Inferior parietal cortex (tissue), 1 donor: ENCODE data around the gene ZBTB7A.
A peak's percentile ranks its signal among the peaks of the same experiment; 100 is the strongest.

Source experiments
- DNase-seq: peaks from one replicate; pipeline ENCODE4 v3.0.0-alpha.2; 2016; ENCODE audit errors: extremely low spot score

Gene ZBTB7A

DNA sequence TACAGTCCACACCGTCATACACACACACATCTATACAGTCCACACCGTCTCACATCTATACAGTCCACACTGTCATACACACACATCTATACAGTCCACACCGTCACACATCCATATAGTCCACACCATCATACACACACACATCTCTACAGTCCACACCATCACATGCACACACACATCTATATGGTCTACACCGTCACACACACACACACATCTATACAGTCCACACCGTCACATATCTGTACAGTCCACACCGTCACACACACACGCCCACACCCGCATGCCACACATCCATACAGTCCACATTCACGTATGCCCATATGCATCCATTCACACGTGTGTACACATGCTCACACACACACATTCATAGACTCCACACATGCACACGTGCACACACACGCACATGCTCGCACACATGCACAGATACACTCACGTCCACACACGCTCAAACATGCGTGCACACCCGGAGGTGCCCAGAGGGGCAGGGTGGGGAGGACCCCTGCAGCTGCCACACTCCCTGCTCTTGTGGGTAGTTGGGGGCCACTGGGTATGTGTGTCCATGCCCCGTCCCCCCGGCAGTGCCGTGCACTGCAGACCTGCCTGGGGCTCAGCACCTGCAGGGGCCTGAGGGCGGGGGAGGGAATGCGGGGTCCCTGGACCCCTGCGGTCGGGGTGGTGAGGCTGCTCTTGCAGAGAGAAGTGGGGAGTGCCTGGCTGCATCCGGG is 30.0 kb downstream of the ZBTB7A start:
- no peak for DNase-seq

DNA sequence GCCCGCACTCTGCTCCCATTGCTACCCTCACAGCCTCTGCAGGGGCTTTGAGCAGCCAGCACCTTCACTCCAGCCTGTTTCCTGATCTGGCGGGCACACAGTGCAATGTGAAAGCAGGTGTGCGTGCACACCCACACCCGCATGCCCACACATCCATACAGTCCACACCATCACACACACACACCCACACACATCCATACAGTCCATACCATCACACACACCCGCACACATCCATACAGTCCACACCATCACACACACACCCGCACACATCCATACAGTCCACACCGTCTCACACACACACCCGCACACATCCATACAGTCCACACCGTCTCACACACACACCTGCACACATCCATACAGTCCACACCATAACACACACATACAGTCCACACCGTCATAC is 31.1 kb downstream of the ZBTB7A start:
- no peak for DNase-seq

DNA sequence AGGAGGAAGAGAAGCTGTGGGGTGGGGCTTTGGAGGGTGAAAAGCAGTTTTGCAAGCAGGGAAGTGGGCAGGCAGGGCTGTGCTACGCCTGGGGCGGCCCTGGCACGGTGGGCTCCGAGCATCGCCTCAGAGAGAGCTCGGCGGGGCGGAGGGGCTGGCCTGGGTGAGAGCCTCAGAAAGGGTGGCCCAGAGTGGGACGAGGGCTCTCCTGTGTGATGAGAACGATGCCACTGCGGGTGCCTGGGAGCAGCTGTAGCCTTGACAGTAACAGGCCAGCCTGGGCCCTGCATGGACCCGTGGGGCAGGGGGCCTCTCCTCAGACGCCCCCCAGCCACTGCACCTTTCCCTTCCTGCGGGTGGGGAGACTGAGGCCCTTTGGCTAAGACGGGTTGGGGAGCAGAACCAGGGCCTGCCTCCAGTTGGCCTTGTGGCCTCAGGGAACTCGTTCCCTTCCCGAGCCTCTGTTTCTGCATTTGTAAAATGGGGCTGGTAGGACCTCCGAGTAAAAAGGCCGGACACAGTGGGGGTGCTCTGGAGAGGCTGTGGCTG is 31.6 kb downstream of the ZBTB7A start:
- DNase-seq = no peak

DNA sequence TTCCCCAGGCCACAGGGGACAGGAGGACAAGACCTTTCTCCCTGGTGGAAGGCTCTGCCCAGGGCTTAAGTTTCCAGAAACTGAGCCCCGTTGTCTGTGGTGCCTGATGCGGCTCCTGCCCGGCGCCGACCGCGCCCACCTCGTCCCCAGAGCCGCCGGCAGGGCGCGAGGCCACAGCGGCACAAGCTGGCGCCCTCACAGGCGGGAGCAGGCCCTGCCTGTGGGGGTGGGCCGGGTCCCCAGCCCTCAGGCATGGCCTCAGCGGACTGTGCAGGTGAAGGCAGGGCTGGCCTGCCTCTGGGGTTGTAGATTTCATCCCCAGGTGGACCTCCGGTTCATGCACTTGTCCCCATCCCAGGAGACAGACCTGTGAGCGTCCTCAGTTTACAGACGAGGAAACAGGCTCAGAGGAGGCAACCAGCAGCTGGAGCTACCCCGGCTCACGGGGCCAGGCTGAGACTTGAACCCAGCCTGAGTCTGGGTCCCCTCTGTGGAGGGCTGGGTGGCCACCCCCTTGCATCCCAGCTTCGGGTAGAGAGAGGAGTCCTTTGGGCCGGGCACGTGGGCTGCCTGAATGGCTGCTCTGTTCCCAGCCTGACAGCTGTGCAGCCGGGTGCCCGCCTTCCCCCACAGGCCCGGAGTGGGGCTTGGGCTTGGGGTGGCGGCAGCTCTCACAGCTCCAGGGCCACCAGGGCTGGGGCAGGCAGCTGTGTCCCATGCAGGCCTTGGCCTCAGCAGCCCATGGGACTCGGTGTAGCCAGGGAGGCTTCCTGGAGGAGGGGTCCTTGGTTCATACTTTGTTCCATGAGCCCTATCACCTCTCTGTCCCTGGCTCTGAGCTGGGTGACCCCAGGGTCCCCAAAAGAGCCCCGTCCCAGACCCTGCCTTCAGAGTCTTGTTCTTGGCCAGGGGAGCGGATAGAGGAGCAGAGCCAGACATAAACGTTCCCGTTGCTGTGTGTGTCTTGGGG is 32.4 kb downstream of the ZBTB7A start:
- peak; percentile 67 for DNase-seq

DNA sequence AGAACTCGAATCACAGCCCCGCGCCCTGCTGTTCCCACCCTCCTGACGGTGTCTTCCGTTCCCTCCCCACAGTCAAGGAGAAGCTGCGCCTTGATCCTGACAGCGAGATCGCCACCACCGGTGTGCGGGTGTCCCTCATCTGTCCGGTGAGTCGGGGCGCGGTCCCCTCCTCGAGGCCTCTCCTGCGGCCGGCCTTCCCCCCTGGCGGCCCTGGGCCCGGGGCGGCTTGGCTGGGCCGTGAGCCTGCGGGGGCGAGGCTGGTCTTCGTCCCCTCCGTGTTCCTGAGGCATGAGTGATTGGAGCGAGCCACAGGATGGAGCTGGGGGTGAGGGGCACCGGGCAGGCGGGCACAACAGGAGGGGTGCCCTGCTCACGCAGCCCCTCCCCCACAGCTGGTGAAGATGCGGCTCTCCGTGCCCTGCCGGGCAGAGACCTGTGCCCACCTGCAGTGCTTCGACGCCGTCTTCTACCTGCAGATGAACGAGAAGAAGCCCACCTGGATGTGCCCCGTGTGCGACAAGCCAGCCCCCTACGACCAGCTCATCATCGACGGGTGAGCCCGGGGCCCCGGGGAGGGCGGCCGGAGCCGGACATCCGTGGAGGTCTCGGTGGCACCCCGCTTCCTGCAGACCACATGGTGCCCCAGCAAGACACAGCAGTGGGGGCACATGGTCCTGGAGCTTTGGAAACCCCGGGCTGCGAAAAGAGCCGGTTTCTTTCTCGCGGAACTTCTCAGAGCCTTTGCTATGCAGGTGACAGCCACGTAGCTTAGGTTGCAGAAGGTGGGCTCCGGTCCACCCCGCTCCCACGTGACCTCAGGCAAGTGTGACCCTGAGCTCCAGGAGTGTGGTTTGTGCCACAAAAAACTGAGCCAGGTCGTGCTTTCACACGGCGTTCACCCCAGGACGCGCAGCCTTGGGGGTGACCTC is 33.4 kb downstream of the ZBTB7A start:
- DNase-seq = no peak

DNA sequence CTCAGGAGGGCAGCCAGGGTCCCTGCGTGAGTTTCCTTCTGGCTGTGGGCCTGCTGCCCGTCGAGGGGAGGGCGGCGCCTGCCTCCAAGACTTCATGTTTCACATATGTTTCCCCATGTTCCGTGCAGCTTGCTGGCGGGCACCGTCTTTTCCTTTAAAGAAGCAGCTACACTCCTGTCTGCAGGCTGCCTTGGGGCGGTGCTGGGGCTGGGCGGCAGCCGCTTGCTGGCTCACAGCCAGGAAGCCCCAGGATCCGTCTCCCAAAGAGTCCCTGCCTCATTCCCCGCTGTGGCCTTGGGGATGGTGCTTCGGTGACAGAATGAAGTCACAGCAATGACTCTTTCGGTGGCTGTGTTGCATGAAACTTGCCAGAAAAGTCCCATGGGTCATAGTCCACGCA is 34.3 kb downstream of the ZBTB7A start:
- no peak for DNase-seq

DNA sequence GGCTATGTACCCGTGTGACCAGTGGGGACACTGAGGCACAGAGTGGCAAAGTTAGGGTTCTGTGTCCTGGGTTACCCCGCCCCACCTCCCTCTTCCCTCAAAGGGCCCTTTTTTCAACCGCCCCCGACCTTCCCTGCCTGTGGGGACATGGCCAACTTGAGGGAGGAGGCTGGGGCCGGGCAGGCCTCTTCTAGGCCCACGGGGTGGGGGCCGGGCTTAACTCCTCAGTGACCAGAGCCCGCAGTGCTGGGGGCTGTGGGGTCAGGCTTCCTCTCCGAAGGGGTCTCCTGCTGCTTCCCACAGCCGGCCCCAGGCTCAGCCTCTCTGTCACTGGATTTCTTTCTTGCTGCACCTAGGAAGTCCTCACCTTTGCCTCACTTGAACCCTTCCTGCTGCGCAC is 35.3 kb downstream of the ZBTB7A start:
- DNase-seq = no peak

DNA sequence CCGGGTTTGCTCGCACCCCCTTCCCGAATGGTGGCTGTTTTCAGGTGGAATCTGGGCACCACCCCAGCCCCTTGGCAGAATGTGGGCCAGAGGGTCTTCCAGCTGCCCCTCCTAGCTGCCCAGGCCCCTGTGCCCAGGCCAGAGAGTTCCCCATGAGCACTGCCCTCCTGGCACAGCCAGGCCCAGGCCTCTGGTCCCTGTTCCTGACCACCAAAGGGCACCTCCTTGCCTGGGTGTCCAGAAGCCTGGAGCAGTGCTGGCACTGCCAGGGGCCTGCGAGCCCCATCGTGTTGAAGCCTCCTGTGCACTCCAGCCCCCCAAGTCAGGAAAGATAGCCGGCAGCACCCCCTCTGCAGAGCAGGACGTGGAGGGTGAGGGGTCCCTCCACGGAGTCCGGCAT is 35.7 kb downstream of the ZBTB7A start:
- no peak for DNase-seq

DNA sequence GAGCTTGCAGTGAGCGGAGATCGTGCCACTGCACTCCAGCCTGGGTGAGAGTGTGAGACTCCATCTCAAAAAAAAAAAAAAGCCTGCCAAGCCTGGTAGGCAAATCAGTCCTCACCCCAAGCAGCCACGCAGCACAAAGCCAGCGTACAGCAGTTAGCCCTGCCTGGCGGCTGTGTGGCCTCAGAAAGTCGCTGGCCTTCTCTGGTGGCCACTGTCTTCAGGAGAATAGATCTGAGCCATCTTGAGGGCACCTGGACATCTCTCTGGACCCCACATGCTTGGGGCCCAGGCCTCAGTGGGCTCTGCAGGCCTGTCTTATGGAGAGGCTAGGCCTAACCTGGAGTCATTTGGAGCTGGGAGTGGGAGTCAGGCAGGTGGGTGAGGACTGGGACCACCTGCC is 36.1 kb downstream of the ZBTB7A start:
- no peak for DNase-seq

DNA sequence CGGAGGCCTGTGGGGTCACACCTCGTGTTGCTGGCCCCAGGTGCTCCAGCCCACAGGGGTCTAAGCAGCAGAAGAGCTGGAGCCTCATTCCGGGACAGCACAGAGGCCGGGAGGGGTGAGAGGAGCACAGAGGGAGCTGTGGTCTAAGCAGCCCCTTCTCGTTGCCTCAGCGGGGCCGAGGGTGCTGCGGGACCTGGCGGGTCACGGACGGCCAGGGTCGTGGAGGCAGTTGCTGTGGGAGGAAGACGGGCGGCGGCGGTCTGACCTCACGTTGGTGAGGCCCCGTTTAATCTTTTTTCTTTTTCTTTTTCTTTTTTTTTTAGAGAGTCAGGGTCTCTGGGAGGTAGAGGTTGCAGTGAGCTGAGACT is 37.5 kb downstream of the ZBTB7A start:
- DNase-seq = no peak

DNA sequence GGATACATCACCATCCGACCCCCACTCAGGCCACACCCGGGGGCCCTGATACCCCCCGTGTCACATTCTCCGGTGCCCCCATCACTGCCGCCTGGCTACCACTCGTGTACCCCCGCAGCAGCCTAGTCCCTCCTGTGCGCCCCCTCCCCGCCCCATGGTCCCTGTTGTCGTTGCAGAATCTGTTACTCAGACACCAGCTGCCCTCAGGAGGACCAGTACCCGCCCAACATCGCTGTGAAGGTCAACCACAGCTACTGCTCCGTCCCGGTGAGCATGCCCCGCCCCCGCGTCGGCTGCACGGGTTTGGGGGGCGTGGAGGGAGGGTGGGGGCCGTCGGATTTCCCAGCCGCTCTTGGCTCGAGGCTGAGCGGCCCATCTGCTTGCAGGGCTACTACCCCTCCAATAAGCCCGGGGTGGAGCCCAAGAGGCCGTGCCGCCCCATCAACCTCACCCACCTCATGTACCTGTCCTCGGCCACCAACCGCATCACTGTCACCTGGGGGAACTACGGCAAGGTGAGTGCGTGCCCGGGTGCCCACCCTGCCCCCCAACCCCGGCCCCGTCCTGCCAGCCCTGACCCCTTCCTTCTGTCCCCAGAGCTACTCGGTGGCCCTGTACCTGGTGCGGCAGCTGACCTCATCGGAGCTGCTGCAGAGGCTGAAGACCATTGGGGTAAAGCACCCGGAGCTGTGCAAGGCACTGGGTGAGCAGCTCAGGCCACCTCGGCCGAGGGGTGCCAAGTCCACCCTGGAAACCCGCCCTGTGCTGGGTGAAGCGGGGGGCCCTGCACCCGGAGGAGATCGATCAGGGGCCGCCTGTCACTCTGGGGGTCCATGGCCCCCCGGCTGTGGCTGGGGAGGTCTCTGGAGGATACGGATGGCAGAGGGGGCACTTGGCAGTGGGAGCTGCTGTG is 38.1 kb downstream of the ZBTB7A start:
- no peak for DNase-seq

DNA sequence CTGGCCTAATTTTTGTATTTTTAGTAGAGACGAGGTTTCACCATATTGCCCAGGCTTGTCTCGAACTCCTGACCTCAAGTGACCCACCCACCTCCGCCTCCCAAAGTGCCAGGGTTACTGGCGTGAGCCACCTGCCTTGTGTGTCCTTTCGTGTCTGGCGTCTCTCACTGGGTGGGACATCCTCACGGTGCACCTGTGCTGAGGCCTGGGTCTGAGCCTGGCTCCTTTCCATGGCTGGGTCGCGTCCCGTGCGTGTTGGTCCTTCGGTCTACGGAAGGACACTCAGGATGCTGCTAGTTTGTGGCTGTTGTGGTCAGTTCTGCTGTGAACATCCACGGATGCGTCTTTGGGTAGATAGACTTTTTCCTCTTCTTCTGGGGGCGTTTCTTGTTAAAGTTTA is 39.6 kb downstream of the ZBTB7A start:
- DNase-seq = no peak

DNA sequence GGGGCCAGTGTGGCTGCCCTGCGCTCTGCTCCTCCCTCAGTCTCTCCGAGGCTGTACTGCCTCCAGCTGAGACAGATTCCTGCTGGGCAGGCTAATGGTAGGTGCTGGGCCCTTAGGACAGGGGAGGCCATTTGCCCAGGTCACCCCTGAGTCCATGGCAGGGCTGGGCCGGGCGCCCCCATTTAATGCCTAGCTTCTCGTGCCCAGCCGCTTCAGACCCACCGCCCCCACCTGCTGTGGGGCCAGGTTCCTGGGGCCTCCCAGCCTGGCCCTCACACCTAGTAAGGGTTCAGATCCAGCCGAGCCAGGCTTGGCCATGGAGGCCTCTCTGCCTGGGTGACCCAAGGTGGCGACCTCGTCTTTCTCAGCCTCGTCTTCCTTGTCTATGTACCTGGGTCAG is 41.4 kb downstream of the ZBTB7A start:
- DNase-seq = no peak

DNA sequence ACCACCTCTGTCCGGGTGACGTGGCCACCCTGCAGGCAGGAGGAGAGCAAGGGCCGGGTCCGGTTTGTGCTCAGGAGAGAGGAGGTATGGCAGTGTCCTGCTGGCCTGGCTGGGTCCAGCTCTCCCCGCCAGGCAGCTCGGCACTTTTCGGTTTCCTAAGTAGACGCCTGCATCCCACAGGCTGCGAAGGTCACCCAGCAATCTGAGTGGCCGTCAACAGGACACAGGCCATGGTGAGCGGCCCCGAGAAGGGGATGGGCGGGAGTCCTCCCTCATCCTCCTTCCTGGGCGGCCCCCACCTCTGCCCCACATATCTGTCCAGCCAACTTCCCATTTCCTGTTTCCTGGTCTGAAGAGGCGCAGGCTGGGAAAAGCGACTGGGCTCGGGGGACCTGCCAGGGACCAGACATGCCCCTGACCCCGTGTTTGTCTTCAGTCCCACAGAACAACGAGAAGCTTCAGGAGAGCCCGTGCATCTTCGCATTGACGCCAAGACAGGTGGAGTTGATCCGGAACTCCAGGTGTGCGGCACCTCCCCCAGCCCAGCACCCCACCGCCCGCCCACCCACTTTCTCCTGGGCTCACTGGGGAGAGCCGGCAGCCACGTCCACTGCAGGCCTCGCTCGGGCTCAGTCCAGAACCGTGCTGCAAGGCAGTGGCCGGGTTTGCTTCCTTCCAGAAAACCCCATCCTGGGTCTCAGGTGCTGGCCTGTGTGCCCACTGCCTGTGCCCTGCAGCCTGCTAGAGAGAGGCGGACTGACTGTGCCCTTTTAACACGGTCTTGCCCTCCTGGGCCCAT is 42.9 kb downstream of the ZBTB7A start:
- DNase-seq = no peak

DNA sequence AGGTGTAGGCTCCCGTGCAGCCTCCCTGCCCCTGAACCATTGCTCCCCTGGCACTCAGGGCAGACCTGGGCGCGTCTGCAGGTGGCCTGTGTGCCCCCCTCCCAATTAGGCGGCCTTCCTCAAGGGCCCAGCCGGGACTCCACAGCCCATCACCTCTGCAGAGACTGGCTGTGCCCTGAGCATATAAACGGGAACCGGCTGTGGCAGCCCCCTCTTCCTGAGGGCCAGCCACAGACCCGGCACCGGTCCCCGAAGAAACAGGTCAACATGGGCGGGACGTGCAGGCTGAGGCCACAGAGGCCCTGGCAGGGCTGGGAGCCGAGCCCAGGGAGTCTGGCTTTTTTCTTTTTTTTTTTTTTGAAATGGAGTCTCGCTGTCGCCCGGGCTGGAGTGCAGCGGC is 47.1 kb downstream of the ZBTB7A start:
- DNase-seq = no peak

DNA sequence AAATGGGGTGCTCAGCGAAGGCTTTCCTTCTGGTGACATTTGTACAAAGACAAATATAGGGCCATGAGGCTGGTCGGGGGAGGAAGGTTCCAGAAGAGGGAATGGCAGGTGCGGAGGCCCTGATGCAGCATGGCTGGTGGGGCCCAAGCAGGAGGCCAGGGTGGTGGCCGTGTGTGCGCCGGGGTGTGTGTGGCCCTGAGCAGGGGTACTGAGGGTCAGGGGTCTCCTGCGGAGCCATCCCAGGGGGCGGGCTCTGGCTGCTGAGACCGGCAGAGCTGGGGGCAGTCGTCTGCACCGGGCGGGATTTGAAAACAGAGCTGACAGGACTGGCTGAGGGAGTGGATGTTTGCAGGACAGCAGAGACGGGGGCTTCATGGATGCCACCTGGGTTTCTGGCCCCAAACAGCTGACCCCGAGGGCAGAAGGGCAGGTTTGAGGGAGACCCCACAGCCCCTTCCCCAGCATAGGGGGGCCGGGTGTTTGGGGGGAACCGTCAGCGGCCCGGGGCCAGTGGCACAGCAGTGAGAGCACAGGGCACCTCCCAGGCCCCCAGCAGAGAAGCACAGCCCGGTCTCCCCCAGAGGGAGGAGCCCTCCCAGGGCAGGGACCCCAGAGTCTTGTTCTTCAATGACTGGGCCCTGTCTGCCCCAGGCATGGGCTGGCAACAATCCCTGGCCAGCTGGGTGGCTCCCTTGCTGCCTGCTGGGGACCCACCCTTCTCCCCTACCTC is 47.8 kb downstream of the ZBTB7A start:
- DNase-seq = no peak

DNA sequence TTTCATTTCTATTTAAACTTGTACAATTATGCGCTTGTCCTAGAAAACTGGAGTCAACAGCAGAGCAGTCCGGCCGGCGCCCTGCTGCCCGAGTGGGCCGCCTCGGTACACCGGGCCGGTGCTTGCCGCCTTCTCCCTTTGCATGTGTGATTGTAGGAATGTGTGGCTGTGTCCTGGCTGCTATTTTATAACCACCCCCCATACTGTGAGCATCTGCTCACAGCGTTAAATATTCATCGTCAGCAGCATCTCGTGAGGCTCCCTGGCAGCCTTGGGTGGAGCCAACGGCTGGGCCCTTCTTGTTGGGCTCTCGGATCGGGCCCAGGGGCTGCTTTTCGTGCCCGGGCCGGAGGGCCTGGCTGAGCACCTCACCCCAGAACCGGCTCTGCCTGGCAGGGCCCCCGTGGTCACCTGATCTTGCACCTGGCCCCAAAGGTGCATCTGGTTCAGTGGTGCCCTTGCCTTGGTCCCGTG is 48.5 kb downstream of the ZBTB7A start:
- peak; percentile 59 for DNase-seq

DNA sequence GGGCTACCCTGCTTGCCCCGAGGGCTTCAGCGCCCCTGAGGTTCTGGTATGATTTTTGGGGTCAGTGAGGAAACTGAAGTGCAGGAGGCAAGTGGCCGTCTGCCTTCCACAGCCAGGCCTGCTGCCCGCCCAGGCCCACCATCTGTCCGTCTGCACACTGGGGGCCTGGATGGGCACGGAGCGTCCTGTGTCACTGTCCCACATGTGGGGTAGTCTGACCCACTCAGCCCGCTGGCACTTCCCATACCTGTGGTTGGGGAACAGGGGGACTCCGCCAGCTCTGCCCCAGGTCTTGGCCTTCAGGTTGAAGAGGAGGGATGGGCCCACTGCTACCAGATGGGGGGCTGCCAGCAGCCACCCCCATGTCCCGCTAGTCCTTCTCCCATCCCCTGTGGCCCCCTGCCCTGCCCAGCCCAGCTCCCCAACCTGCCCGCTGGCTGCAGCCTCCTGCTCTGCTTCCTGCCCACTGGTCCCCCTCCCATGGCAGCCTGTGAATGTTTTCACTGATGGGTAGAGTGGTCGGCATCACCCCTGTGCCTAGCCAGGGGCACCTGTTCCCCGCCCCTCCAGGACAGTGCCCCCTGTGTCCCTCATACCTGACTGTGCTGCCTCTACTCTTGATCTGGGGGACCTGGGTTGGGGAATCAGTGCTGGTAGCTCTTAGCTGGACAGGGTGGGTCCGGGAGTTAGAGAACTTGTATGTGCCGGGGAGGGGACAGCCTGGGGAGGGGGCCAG is 49.6 kb downstream of the ZBTB7A start:
- DNase-seq = no peak
